Measurements from ENCODE around the gene BRD7.

The BRD7 gene

GRCh38 chr16:50280932-50281331 is 87.9 kb downstream of the BRD7 start:
- H3K27ac ChIP-seq (ENCODE audit: low read length): no peak overlapping the region

GRCh38 chr16:50279504-50279865 is 89.3 kb downstream of the BRD7 start:
- no peak for DNase-seq
- Histone ChIP-seq H3K79me2 (ENCODE audit: low read length) (peaks cover 96% of the 10 kb centered on the region), H3K27me3 (replicated peaks; ENCODE audit: insufficient read depth, low read length) (no peaks in the 10 kb centered on the region), H3F3A (ENCODE audit: insufficient read depth, low read length) (peaks cover 32% of the 10 kb centered on the region), H3K9ac (ENCODE audit: low read length) (no peak overlapping the region), H4K20me1 (ENCODE audit: insufficient read depth, low read length) (no peaks in the 10 kb centered on the region), H3K36me3 (replicated peaks; ENCODE audit: insufficient read depth, low read length) (no peaks in the 10 kb centered on the region), H2AFZ (ENCODE audit: low read length) (no peak overlapping the region), H3K9me3 (replicated peaks; ENCODE audit: insufficient read depth, low read length) (no peaks in the 10 kb centered on the region), H3K27ac (ENCODE audit: low read length) (no peak overlapping the region), H3K4me2 (ENCODE audit: low read depth, low read length) (no peak overlapping the region), H3K4me1 (ENCODE audit: low read length) (peaks cover 55% of the 10 kb centered on the region), H3K9me2 (replicated peaks; ENCODE audit: insufficient read depth, low read length) (no peaks in the 10 kb centered on the region), H3K4me3 (ENCODE audit: low read length) (no peak overlapping the region)
- no peak for TF ChIP-seq EZH2 (optimal IDR thresholded peaks at IDR 0.05; ENCODE audit: low read depth, low read length)
- TF ChIP-seq CTCF (IDR thresholded peaks at IDR 0.05; ENCODE audit: low read length): no peak
- no peak for TF ChIP-seq EZH2phosphoT487 (IDR thresholded peaks at IDR 0.05; ENCODE audit: low read length)

More at GRCh38 chr16:50280932-50281331, 87.9 kb downstream of the BRD7 start:
- Histone ChIP-seq H4K20me1 (ENCODE audit: insufficient read depth, low read length) (no peaks in the 10 kb centered on the region), H3K9ac (ENCODE audit: low read length) (no peak overlapping the region), H3F3A (ENCODE audit: insufficient read depth, low read length) (peaks cover 18% of the 10 kb centered on the region), H3K9me2 (replicated peaks; ENCODE audit: insufficient read depth, low read length) (no peaks in the 10 kb centered on the region), H3K4me1 (ENCODE audit: low read length) (peaks cover 41% of the 10 kb centered on the region), H3K4me2 (ENCODE audit: low read depth, low read length) (peak overlapping the region; percentile 78; the same call in 1 of the 2 replicates), H2AFZ (ENCODE audit: low read length) (no peak overlapping the region), H3K36me3 (replicated peaks; ENCODE audit: insufficient read depth, low read length) (no peaks in the 10 kb centered on the region), H3K79me2 (ENCODE audit: low read length) (peaks cover 96% of the 10 kb centered on the region), H3K4me3 (ENCODE audit: low read length) (no peak overlapping the region), H3K9me3 (replicated peaks; ENCODE audit: insufficient read depth, low read length) (no peaks in the 10 kb centered on the region), H3K27me3 (replicated peaks; ENCODE audit: insufficient read depth, low read length) (no peaks in the 10 kb centered on the region)
- DNase-seq: no peak
- no peak for TF ChIP-seq EZH2 (optimal IDR thresholded peaks at IDR 0.05; ENCODE audit: low read depth, low read length)
- TF ChIP-seq CTCF (IDR thresholded peaks at IDR 0.05; ENCODE audit: low read length): no peak
- TF ChIP-seq EZH2phosphoT487 (IDR thresholded peaks at IDR 0.05; ENCODE audit: low read length): no peak

- H3K4me1 ChIP-seq (ENCODE audit: low read length): peaks cover 60% of the 10 kb centered on the region
Observed at GRCh38 chr16:50278251-50278650, 90.5 kb downstream of the BRD7 start.

More at GRCh38 chr16:50278251-50278650, 90.5 kb downstream of the BRD7 start:
- DNase-seq: no peak
- H3K36me3 ChIP-seq (replicated peaks; ENCODE audit: insufficient read depth, low read length): no peaks in the 10 kb centered on the region
- H2AFZ ChIP-seq (ENCODE audit: low read length): no peak overlapping the region
- H3K79me2 ChIP-seq (ENCODE audit: low read length): peaks cover 87% of the 10 kb centered on the region
- H3K4me2 ChIP-seq (ENCODE audit: low read depth, low read length): no peak overlapping the region
- no peak overlapping the region for H3K9ac ChIP-seq (ENCODE audit: low read length)
- H4K20me1 ChIP-seq (ENCODE audit: insufficient read depth, low read length): no peaks in the 10 kb centered on the region
- H3F3A ChIP-seq (ENCODE audit: insufficient read depth, low read length): peaks cover 34% of the 10 kb centered on the region
- no peaks in the 10 kb centered on the region for H3K9me2 ChIP-seq (replicated peaks; ENCODE audit: insufficient read depth, low read length)
- H3K27me3 ChIP-seq (replicated peaks; ENCODE audit: insufficient read depth, low read length): no peaks in the 10 kb centered on the region
- H3K9me3 ChIP-seq (replicated peaks; ENCODE audit: insufficient read depth, low read length): no peaks in the 10 kb centered on the region
- no peak overlapping the region for H3K27ac ChIP-seq (ENCODE audit: low read length)
- TF ChIP-seq EZH2phosphoT487 (IDR thresholded peaks at IDR 0.05; ENCODE audit: low read length) (no peak), CTCF (IDR thresholded peaks at IDR 0.05; ENCODE audit: low read length) (no peak), EZH2 (optimal IDR thresholded peaks at IDR 0.05; ENCODE audit: low read depth, low read length) (no peak)
- H3K4me3 ChIP-seq (ENCODE audit: low read length): no peak overlapping the region

All from MM.1S (cell line).